Keratinocyte (primary cell): ENCODE results near the gene SLITRK6. TPM values are rescaled to one million over a fixed set of nuclear protein-coding genes. Genes with fewer than 3 reads are reported as not detected.

ENCODE experiments used
- DNase-seq: peaks from one replicate; pipeline ENCODE4 v3.0.0-alpha.2; 2011; ENCODE audit warnings: low read depth, missing footprints, low spot score
- FAIRE-seq: peaks from 2 replicates; lab custom pipeline; 2011; peaks lifted over from hg19 to GRCh38; lab: Jason Lieb, UNC
- H2AFZ ChIP-seq: 2 replicates; pipeline ENCODE4 v1.6.0; 2012; ENCODE audit warnings: low read length, control low read depth, inconsistent platforms; ENCODE audit not compliant: control insufficient read depth
- H3K27ac ChIP-seq: 2 replicates; pipeline ENCODE4 v1.5.1; 2011; ENCODE audit warnings: low read length; ENCODE audit not compliant: control insufficient read depth, insufficient read depth
- H3K27me3 ChIP-seq: 3 replicates; pipeline ENCODE4 v1.6.0; 2011; ENCODE audit warnings: low read length; ENCODE audit not compliant: control insufficient read depth, insufficient read depth; ENCODE audit errors: extremely low read depth
- H3K36me3 ChIP-seq, 2 experiments: 2 replicates in 1 of 2; 3 replicates in 1 of 2; pipeline ENCODE4 v1.5.1; 2011; ENCODE audit warnings: low read length in 2 of 2, mild to moderate bottlenecking in 1 of 2; ENCODE audit not compliant: control insufficient read depth in 2 of 2, insufficient read depth in 2 of 2; ENCODE audit errors: extremely low read depth in 1 of 2
- H3K4me1 ChIP-seq: 3 replicates; pipeline ENCODE4 v1.5.1; 2011; ENCODE audit warnings: low read length; ENCODE audit not compliant: control insufficient read depth, insufficient read depth; ENCODE audit errors: extremely low read depth
- H3K4me2 ChIP-seq: 3 replicates; pipeline ENCODE4 v1.6.0; 2011; ENCODE audit warnings: low read depth, low read length; ENCODE audit not compliant: control insufficient read depth, insufficient read depth; ENCODE audit errors: extremely low read depth
- H3K4me3 ChIP-seq, 3 experiments: fragments of 200-600 bp in 1 of 3; sonication (generic) in 1 of 3; 2 replicates in 2 of 3; 3 replicates in 1 of 3; pipeline ENCODE4 v1.5.1; 2011 to 2016; ENCODE audit warnings: low read length in 3 of 3, mild to moderate bottlenecking in 3 of 3, control low read depth in 2 of 3, inconsistent platforms in 1 of 3, low read depth in 1 of 3, mixed read lengths in 1 of 3, mixed run types in 1 of 3, moderate library complexity in 1 of 3; ENCODE audit not compliant: control insufficient read depth in 2 of 3, insufficient read depth in 2 of 3; ENCODE audit errors: extremely low read depth in 1 of 3
- H3K79me2 ChIP-seq: 2 replicates; pipeline ENCODE4 v1.6.0; 2012; ENCODE audit warnings: low read length; ENCODE audit not compliant: control insufficient read depth, insufficient read depth
- H3K9ac ChIP-seq: 3 replicates; pipeline ENCODE4 v1.6.0; 2011; ENCODE audit warnings: low read length; ENCODE audit not compliant: control insufficient read depth, insufficient read depth; ENCODE audit errors: extremely low read depth
- H3K9me1 ChIP-seq: 3 replicates; pipeline ENCODE4 v1.6.0; 2011; ENCODE audit warnings: low read length; ENCODE audit not compliant: control insufficient read depth, insufficient read depth; ENCODE audit errors: extremely low read depth
- H3K9me3 ChIP-seq: 2 replicates; pipeline ENCODE4 v1.5.1; 2012; ENCODE audit warnings: low read depth, low read length; ENCODE audit not compliant: control insufficient read depth
- H4K20me1 ChIP-seq: 3 replicates; pipeline ENCODE4 v1.6.0; 2011; ENCODE audit warnings: low read length; ENCODE audit not compliant: control insufficient read depth, insufficient read depth; ENCODE audit errors: extremely low read depth
- EZH2 ChIP-seq: IDR thresholded peaks from one replicate; pipeline ENCODE4 v1.6.1; 2012; ENCODE audit warnings: inconsistent platforms, mild to moderate bottlenecking, low read length, moderate library complexity
- dilution Hi-C: fragments of 300-500 bp; cut with MboI; formaldehyde crosslinking; loops from one replicate; pipeline ENCODE4 v1.7.0; 2020; ENCODE audit warnings: low sequenced_read_pairs; ENCODE audit not compliant: extremely low pct_ligation_motif_present
- polyA plus RNA-seq, 5 experiments: library from polyadenylated mRNA; depleted of rRNA in 3 of 5; stranded (reverse) in 3 of 5; stranded (forward) in 1 of 5; unstranded in 1 of 5; fragments of >200 nt; gene quantifications; 1 replicate in 1 of 5; 2 replicates in 3 of 5; 3 replicates in 1 of 5; pipeline versions ENCODE4 v1.2.1 to v1.2.3, GENCODE V29; 2011 to 2012; ENCODE audit warnings: missing spikeins in 2 of 5, low read depth in 1 of 5, low replicate concordance in 1 of 5
- TF ChIP-seq, protein P1 (sequence below), 3 experiments: IDR thresholded peaks in 1 of 3; conservative IDR thresholded peaks in 1 of 3; optimal IDR thresholded peaks in 1 of 3; 2 replicates in 2 of 3; 3 replicates in 1 of 3; pipeline versions ENCODE3 to v1.5.1; 2011; ENCODE audit warnings: low read length in 3 of 3, mild to moderate bottlenecking in 3 of 3, moderate library complexity in 2 of 3, control low read depth in 1 of 3, inconsistent platforms in 1 of 3; ENCODE audit not compliant: insufficient read depth in 2 of 3; ENCODE audit errors: extremely low read depth in 1 of 3

The SLITRK6 gene
- polyA plus RNA-seq, 1 donor (not counting 4 experiments of a cell fraction or from before 2014, with no cell fraction given), result 12.3 TPM

- DNase-seq, result no peak
- Histone ChIP-seq H3K4me2 (no peak overlapping the region), H4K20me1 (no peaks in the 10 kb centered on the region), H3K4me1 (peaks cover 8% of the 10 kb centered on the region), H3K9me1 (no peaks in the 10 kb centered on the region), H3K79me2 (no peaks in the 10 kb centered on the region), H3K36me3 (no peaks in the 10 kb centered on the region), H3K9me3 (peaks cover 2% of the 10 kb centered on the region), H3K27me3 (no peaks in the 10 kb centered on the region), H2AFZ (no peak overlapping the region), H3K9ac (no peak overlapping the region), H3K27ac (no peak overlapping the region), H3K4me3 (no peak overlapping the region)
- dilution Hi-C loops, result no loop called here
- TF ChIP-seq EZH2, result no peak
- TF ChIP-seq, protein P1, sequence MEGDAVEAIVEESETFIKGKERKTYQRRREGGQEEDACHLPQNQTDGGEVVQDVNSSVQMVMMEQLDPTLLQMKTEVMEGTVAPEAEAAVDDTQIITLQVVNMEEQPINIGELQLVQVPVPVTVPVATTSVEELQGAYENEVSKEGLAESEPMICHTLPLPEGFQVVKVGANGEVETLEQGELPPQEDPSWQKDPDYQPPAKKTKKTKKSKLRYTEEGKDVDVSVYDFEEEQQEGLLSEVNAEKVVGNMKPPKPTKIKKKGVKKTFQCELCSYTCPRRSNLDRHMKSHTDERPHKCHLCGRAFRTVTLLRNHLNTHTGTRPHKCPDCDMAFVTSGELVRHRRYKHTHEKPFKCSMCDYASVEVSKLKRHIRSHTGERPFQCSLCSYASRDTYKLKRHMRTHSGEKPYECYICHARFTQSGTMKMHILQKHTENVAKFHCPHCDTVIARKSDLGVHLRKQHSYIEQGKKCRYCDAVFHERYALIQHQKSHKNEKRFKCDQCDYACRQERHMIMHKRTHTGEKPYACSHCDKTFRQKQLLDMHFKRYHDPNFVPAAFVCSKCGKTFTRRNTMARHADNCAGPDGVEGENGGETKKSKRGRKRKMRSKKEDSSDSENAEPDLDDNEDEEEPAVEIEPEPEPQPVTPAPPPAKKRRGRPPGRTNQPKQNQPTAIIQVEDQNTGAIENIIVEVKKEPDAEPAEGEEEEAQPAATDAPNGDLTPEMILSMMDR (optimal IDR thresholded peaks at IDR 0.05 in 1 of 3, IDR thresholded peaks at IDR 0.05 in 1 of 3, conservative IDR thresholded peaks at IDR 0.05 in 1 of 3; ENCODE audit: extremely low read depth in 1 of 3, insufficient read depth in 2 of 3, low read length in 3 of 3), result peak in 2 of 3 experiments; percentile 20 to 42
- no peak for FAIRE-seq
Observed at GRCh38 chr13:85828094-85828684, 29.0 kb upstream of the SLITRK6 start.

DNA sequence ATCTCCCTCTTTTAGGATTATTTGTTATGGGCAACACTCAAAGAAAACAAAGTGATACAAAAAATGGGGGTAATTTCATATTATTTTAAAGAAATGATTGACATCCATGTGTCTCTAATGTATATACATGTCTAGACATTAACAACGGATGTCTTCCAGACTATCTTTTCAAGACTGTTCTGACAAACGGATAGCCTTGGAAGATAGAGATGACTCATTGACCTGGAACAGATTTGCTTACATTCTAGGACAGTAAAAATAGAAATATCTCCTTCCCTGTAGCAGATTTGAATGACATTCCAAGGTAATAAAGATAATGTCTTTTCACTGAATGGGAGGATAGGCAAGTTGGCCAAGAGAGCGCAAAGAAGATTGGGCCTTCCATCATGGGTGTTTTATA lies 26.2 kb upstream of the SLITRK6 start:
- dilution Hi-C loops, result no loop called here

More for the DNA sequence above, 26.2 kb upstream of the SLITRK6 start:
- Histone ChIP-seq H2AFZ (no peak overlapping the region), H3K36me3 (no peaks in the 10 kb centered on the region), H3K9me1 (no peaks in the 10 kb centered on the region), H3K9me3 (peaks cover 2% of the 10 kb centered on the region), H3K79me2 (no peaks in the 10 kb centered on the region), H3K4me2 (no peak overlapping the region), H3K27ac (no peak overlapping the region), H3K27me3 (no peaks in the 10 kb centered on the region), H3K9ac (no peak overlapping the region), H3K4me1 (peaks cover 14% of the 10 kb centered on the region), H4K20me1 (no peaks in the 10 kb centered on the region), H3K4me3 (no peak overlapping the region)
- no peak for TF ChIP-seq EZH2
- TF ChIP-seq, protein P1 (optimal IDR thresholded peaks at IDR 0.05 in 1 of 3, IDR thresholded peaks at IDR 0.05 in 1 of 3, conservative IDR thresholded peaks at IDR 0.05 in 1 of 3; ENCODE audit: extremely low read depth in 1 of 3, insufficient read depth in 2 of 3, low read length in 3 of 3), result no peak
- FAIRE-seq (no peak), DNase-seq (peak; percentile 1)
